OCI-LY1 (cell line): ENCODE data around the gene FANCI.

Source experiments
- H2AFZ ChIP-seq: fragments of 200-600 bp; sonication (generic), shearing (Covaris generic); 2 replicates; pipeline ENCODE4 v1.6.0; 2014; ENCODE audit warnings: antibody characterized with exemption, mild to moderate bottlenecking, low read length
- H3F3A ChIP-seq: fragments of 200-600 bp; sonication (generic), shearing (Covaris generic); 2 replicates; pipeline ENCODE4 v1.6.0; 2014; ENCODE audit warnings: mild to moderate bottlenecking, antibody characterized with exemption, low read length, moderate library complexity; ENCODE audit not compliant: insufficient read depth
- H3K27ac ChIP-seq: fragments of 200-600 bp; sonication (generic); 2 replicates; pipeline ENCODE4 v1.5.1; 2014; ENCODE audit warnings: low read length, mixed run types, mild to moderate bottlenecking, low read depth; ENCODE audit not compliant: poor library complexity, severe bottlenecking
- H3K27me3 ChIP-seq: fragments of 200-600 bp; sonication (generic); 2 replicates; pipeline ENCODE4 v1.6.0; 2014; ENCODE audit warnings: antibody characterized with exemption, mild to moderate bottlenecking, low read length, moderate library complexity; ENCODE audit not compliant: insufficient read depth
- H3K36me3 ChIP-seq: fragments of 200-600 bp; sonication (generic); 2 replicates; pipeline ENCODE4 v1.6.1; 2014; ENCODE audit warnings: mild to moderate bottlenecking, antibody characterized with exemption, low read length, moderate library complexity, mixed read lengths; ENCODE audit not compliant: insufficient read depth
- H3K4me1 ChIP-seq: fragments of 200-600 bp; sonication (generic); 2 replicates; pipeline ENCODE4 v1.5.1; 2014; ENCODE audit warnings: mild to moderate bottlenecking, low read length, moderate library complexity; ENCODE audit not compliant: insufficient read depth, severe bottlenecking
- H3K4me2 ChIP-seq: fragments of 200-600 bp; sonication (generic), shearing (Covaris generic); 2 replicates; pipeline ENCODE4 v1.6.1; 2014; ENCODE audit warnings: low read length
- H3K4me3 ChIP-seq: fragments of 200-600 bp; sonication (generic); 2 replicates; pipeline ENCODE4 v1.5.1; 2014; ENCODE audit warnings: low read length, low read depth, mild to moderate bottlenecking, mixed read lengths; ENCODE audit not compliant: poor library complexity, severe bottlenecking
- H3K79me2 ChIP-seq: fragments of 200-600 bp; shearing (Covaris generic); 2 replicates; pipeline ENCODE4 v1.6.1; 2016; ENCODE audit warnings: mixed run types, low read length, mixed read lengths; ENCODE audit not compliant: insufficient read depth
- H3K9ac ChIP-seq: fragments of 200-600 bp; sonication (generic), shearing (Covaris generic); 2 replicates; pipeline ENCODE4 v1.6.1; 2014; ENCODE audit warnings: mild to moderate bottlenecking, low read length, mixed read lengths
- H3K9me2 ChIP-seq: fragments of 200-600 bp; sonication (generic), shearing (Covaris generic); 2 replicates; pipeline ENCODE4 v1.6.1; 2014; ENCODE audit warnings: low read depth, mild to moderate bottlenecking, low read length, mixed read lengths
- H3K9me3 ChIP-seq: fragments of 200-600 bp; shearing (Covaris generic); 2 replicates; pipeline ENCODE4 v1.6.1; 2014; ENCODE audit warnings: low read length, mixed read lengths
- H4K20me1 ChIP-seq: fragments of 200-600 bp; sonication (generic), shearing (Covaris generic); 2 replicates; pipeline ENCODE4 v1.6.0; 2016; ENCODE audit warnings: mild to moderate bottlenecking, low read length; ENCODE audit not compliant: insufficient read depth
- EZH2 ChIP-seq: fragments of 200-600 bp; sonication (generic), shearing (Covaris generic); IDR thresholded peaks from 2 replicates; pipeline ENCODE4 v1.8.0; 2017; ENCODE audit warnings: borderline replicate concordance, mixed run types, mild to moderate bottlenecking, antibody characterized with exemption, low read length, moderate library complexity, mixed read lengths
- TF ChIP-seq, protein P1 (sequence below): fragments of 200-600 bp; sonication (generic), shearing (Covaris generic); IDR thresholded peaks from 2 replicates; pipeline ENCODE4 v1.5.1; 2017; ENCODE audit warnings: mild to moderate bottlenecking, antibody characterized with exemption, low read length, moderate library complexity, mixed read lengths

FANCI gene

DNA sequence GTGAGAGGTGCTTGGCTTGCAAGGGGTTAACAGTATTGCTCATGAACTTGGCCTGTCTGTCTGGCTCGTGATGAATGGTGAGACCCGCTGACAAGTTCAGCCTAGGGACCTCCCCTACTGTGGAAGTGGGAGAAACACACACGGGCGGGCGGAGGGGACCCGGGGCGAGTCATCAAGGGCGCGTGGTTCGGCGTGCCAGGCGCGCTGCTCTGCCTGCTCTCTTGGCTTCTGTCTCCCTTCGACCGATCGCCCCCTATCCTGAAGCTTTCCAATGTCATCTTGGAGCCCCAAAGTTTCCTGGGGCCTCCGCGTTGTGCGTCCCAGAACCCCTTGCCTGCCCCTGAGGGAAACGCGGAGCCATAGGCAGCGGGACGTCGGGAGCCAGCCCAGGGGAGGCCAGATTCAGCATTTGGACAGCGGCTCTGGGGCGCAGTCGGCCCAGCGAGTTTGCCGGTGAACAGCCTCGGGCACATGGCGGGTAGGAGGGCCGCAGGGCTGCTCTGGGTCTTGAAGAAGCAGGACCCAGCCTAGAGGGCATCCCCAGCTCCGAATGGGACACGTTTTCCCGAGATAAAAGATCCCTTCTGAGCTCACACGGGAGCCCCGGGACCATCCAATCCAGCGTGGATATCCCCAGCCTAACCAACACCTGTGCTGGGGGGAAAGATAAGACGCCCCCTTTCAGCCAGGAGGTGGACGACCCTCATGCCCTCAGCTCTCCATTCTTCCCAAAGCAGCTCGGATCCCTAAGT is 117.8 kb downstream of the FANCI start:
- no peaks in the 10 kb centered on the region for H3F3A ChIP-seq
- no peak overlapping the region for H2AFZ ChIP-seq
- no peak overlapping the region for H3K4me3 ChIP-seq
- H3K27ac ChIP-seq: no peak overlapping the region
- H3K4me2 ChIP-seq: no peak overlapping the region
- H3K9me2 ChIP-seq: no peaks in the 10 kb centered on the region
- no peaks in the 10 kb centered on the region for H3K4me1 ChIP-seq
- no peak overlapping the region for H3K9ac ChIP-seq
- no peaks in the 10 kb centered on the region for H3K36me3 ChIP-seq
- H3K27me3 ChIP-seq: no peaks in the 10 kb centered on the region; the same call in 1 of the 2 replicates
- TF ChIP-seq, protein P1, sequence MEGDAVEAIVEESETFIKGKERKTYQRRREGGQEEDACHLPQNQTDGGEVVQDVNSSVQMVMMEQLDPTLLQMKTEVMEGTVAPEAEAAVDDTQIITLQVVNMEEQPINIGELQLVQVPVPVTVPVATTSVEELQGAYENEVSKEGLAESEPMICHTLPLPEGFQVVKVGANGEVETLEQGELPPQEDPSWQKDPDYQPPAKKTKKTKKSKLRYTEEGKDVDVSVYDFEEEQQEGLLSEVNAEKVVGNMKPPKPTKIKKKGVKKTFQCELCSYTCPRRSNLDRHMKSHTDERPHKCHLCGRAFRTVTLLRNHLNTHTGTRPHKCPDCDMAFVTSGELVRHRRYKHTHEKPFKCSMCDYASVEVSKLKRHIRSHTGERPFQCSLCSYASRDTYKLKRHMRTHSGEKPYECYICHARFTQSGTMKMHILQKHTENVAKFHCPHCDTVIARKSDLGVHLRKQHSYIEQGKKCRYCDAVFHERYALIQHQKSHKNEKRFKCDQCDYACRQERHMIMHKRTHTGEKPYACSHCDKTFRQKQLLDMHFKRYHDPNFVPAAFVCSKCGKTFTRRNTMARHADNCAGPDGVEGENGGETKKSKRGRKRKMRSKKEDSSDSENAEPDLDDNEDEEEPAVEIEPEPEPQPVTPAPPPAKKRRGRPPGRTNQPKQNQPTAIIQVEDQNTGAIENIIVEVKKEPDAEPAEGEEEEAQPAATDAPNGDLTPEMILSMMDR: no peak
- TF ChIP-seq EZH2: no peak
- no peaks in the 10 kb centered on the region for H4K20me1 ChIP-seq
- H3K79me2 ChIP-seq: no peaks in the 10 kb centered on the region
- no peaks in the 10 kb centered on the region for H3K9me3 ChIP-seq

DNA sequence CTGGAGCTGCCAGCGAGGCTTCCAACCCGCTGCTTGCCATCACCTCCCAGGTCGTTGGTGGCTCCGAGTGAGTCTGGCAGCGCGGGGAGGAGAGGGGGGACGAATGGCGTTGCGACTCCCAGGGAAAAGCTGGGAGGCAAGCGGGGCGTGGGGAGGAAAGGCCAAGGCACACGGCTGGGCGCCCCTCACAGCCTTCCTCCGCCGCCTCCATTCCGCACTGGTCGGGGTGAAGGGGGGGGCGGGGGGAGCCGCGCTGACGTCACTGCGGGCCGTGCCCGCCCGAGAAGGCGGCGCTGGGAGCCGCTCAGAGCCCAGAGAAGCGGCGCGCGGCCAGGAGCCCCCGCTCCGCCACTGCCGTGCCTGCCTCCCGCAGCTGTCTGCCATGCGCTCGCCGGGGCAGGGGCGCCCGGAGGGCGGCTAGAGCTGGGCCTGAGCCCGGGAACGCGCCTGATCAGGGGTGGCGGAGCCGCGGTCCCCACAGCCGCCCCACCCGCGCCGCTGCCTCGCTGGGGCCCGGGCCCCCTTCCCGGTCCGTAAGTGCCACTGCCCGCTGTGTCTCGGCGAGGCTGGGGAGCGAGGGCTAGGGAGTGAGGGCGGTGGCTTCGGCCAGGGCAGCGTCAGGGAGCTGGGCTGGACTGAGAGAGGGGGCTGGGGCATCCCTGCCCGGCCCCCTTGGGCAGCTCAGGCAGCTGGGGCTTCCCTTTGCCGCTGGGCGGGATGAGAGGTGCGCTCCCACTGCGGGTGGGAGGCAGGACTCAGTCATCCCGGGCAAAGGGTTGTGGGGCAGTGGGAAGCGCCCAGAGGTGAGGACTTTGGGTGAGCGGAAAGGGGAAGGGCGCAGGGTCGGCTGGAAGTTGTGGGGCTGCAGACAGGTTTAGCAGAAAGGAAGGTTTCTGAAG is 118.7 kb downstream of the FANCI start:
- H3K9me3 ChIP-seq: no peaks in the 10 kb centered on the region
- H2AFZ ChIP-seq: no peak overlapping the region
- H3K27me3 ChIP-seq: no peaks in the 10 kb centered on the region; the same call in 1 of the 2 replicates
- no peaks in the 10 kb centered on the region for H3K4me1 ChIP-seq
- H3K4me3 ChIP-seq: no peak overlapping the region
- no peaks in the 10 kb centered on the region for H3K36me3 ChIP-seq
- H4K20me1 ChIP-seq: no peaks in the 10 kb centered on the region
- H3K9ac ChIP-seq: no peak overlapping the region
- H3K9me2 ChIP-seq: no peaks in the 10 kb centered on the region
- no peaks in the 10 kb centered on the region for H3K79me2 ChIP-seq
- H3K27ac ChIP-seq: no peak overlapping the region
- no peaks in the 10 kb centered on the region for H3F3A ChIP-seq
- TF ChIP-seq, protein P1: no peak
- no peak for TF ChIP-seq EZH2
- H3K4me2 ChIP-seq: no peak overlapping the region

DNA sequence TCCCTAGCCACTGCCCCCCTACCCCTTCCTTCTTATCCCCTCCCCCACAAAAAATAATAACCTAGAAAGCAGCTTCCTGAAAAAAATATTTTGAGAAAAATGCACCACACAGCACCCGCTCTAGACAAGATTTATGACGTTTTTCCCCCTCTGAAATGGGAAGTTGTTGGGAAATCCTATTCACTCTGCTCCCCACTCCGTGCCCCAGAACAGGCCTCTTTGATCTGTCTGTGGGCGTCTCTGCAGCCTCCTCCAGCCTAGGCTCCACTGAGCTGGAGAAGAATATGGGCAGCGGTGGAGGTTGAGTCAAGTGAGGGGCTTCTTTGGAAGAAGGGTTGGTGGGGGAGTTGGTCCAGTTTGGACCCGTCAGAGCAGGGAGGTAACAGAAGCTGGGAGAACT is 119.4 kb downstream of the FANCI start:
- Histone ChIP-seq H3K79me2 (no peaks in the 10 kb centered on the region), H3K27me3 (no peaks in the 10 kb centered on the region; the same call in 1 of the 2 replicates), H3K36me3 (no peaks in the 10 kb centered on the region), H3F3A (no peaks in the 10 kb centered on the region), H3K4me3 (no peak overlapping the region), H2AFZ (no peak overlapping the region), H3K9ac (no peak overlapping the region), H3K4me2 (no peak overlapping the region), H3K9me3 (no peaks in the 10 kb centered on the region), H4K20me1 (no peaks in the 10 kb centered on the region), H3K27ac (no peak overlapping the region), H3K4me1 (no peaks in the 10 kb centered on the region), H3K9me2 (no peaks in the 10 kb centered on the region)
- TF ChIP-seq, protein P1: no peak
- TF ChIP-seq EZH2: no peak
